HG03432 (cell line): ENCODE results near the gene PIP5K1A.

Source experiments
- ATAC-seq: cut with Tn5 transposase; IDR thresholded peaks from one replicate; pipeline ENCODE4 v1.9.1; 2021; ENCODE audit warnings: mild to moderate bottlenecking, moderate library complexity; ENCODE audit not compliant: unreplicated experiment

Gene PIP5K1A

DNA sequence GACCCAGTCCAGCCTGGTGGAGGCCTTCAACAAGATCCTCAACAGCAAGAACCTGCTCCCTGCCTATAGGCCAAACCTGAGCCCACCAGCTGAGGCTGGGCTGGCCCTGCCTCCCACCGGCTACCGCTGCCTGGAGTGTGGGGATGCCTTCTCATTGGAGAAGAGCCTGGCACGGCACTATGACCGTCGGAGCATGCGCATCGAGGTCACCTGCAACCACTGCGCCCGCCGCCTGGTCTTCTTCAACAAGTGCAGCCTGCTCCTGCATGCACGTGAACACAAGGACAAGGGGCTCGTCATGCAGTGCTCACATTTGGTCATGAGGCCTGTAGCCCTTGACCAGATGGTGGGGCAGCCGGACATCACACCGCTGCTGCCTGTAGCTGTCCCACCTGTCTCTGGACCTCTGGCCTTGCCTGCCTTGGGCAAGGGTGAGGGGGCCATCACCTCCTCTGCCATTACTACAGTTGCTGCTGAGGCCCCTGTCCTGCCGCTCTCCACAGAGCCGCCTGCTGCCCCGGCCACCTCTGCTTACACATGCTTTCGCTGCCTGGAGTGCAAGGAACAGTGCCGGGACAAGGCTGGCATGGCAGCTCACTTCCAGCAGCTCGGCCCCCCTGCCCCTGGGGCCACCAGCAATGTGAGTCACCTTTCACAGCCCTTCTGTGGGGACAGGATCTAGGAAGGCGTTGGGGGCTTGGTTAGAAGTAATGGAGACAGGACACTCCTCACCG is 89.6 kb downstream of the PIP5K1A start:
- no peak for ATAC-seq

DNA sequence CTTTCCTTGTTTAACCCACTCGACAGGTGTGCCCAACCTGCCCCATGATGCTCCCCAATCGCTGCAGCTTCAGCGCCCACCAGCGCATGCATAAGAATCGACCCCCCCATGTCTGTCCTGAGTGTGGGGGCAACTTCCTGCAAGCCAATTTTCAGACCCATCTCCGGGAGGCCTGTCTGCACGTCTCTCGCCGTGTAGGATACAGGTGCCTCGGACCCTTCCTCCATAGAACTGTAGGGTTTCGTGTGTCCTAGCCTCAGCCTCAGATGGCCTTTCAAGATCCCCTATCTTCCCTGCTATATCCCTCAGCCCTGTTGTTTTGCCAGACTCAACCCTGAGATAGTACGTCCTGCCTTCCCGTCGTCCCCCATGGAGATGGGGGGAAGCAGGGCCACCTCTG is 90.2 kb downstream of the PIP5K1A start:
- no peak for ATAC-seq

DNA sequence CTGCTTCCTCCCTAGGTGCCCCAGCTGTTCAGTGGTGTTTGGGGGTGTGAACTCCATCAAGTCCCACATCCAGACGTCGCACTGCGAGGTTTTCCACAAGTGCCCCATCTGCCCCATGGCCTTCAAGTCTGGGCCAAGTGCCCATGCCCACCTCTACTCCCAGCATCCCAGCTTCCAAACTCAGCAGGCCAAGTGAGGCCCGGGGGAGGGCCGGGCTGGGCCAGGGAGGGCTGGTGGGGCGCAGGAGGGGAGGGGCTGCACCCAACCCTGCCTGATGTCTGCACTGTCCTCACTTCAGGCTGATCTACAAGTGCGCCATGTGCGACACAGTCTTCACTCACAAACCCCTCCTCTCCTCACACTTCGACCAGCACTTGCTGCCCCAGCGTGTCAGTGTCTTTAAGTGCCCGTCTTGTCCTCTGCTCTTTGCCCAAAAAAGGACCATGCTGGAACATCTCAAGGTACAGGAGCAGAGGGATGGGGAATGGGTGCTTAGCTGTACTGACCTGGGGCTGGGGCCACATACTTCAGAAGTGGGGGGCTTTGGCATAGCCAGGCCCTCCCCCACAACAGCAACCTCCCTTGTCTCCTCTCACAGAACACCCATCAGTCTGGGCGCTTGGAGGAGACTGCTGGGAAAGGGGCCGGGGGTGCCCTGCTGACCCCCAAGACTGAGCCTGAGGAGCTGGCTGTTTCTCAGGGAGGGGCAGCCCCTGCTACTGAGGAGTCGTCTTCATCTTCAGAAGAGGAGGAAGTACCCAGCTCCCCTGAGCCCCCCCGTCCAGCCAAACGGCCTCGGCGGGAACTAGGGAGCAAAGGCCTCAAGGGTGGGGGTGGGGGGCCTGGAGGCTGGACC is 91.0 kb downstream of the PIP5K1A start:
- no peak for ATAC-seq

DNA sequence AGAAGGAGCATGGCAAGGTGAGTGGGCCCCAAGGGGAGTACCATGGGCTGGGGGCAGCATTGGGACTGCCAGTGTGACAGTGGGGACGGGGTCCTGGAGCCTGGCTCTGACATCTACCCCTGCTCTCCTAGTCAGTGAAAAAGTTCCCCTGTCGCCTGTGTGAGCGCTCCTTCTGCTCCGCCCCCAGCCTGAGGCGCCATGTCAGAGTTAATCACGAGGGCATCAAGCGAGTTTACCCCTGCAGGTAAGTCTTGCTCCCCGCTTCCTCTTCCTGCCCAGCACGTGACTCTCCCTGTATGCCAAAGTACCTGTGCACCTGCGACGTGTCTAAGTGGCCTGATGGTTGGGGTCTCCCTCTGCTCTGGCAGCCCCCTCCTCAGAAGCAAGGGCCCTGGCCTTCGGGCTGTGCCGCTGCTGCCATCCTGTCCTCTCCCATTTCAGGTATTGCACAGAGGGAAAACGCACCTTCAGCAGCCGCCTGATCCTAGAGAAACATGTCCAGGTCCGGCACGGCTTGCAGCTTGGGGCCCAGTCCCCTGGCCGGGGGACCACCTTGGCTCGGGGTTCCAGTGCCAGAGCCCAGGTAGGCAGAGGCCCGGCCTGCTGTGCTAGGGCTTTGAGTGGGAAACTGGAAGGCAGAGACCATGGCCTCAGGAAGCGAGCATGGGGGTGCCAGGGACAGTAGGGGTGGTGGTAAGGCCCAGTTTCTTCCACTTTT is 91.8 kb downstream of the PIP5K1A start:
- no peak for ATAC-seq

DNA sequence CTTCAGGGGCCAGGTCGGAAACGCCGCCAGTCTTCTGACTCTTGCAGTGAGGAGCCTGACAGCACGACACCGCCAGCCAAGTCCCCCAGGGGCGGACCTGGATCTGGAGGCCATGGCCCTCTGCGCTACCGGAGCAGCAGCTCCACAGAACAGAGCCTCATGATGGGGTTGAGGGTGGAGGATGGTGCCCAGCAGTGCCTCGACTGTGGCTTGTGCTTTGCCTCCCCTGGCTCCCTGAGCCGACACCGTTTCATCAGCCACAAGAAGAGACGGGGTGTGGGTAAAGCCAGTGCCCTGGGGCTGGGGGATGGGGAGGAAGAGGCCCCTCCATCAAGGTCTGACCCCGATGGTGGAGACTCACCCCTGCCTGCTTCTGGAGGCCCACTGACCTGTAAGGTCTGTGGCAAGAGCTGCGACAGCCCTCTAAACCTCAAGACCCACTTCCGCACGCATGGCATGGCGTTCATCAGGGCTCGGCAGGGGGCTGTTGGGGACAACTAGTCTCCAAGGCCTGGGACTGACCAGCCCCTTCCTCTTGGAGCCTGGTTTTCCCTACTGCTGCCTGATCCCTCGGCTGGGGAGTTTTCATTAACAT is 92.5 kb downstream of the PIP5K1A start:
- no peak for ATAC-seq

DNA sequence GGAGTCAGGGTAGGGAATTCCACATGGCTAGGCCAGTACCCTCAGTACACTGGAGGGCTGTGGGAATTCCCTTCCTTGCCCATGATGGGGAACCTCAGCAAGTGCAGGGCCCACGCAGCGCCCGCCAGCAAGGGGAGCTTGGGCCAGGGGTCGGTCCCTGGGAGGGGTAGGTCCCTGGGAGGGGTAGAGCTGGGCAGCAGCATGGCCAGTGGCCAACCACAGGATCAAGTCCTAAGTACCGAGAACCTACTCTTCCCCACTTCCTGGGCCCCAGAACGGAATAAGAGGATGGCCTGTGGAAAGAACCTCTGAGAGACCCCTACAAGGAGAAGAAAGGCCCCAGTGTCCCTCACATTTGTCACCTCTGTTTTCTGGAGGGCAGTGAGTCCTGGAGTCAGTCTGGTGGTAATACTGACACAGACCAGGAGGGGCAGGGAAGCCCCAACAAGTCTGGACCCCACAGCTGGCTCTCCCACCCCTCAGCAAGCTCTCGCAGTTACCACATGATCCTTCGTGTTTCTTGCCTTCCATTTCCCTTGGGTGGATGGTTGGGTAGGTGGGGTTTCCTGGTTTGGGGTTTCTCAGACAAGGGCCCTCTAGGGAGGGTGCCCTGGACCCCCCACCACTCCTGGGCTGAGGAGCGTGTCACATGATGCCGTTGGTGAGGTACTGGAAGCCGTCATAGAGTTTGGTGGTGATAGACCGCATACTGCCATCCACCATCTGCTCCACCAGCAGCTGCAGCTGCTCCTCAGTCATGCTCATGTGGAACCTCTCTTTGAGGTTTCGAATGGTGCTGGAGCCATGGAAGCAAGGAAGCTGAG is 94.1 kb downstream of the PIP5K1A start:
- no peak for ATAC-seq

DNA sequence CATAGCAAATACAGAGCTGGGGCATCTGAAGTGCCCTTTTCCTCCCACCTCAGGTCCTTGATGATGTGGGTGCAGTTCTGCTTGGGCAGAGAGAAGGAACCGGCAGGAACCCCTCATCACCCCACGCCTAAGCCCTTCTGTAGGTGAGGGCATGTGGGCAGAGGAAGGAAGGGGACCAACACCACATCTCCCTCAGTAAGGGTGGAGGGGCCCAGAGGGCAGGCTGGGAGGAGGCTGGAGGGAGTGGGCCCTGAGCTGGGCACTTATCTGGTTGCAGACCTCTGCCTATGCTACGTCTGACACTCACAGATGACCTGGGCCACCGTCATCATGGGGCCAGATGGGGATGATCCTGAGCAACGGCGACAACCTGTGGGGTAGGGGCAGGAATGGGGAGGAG is 94.7 kb downstream of the PIP5K1A start:
- ATAC-seq = no peak

DNA sequence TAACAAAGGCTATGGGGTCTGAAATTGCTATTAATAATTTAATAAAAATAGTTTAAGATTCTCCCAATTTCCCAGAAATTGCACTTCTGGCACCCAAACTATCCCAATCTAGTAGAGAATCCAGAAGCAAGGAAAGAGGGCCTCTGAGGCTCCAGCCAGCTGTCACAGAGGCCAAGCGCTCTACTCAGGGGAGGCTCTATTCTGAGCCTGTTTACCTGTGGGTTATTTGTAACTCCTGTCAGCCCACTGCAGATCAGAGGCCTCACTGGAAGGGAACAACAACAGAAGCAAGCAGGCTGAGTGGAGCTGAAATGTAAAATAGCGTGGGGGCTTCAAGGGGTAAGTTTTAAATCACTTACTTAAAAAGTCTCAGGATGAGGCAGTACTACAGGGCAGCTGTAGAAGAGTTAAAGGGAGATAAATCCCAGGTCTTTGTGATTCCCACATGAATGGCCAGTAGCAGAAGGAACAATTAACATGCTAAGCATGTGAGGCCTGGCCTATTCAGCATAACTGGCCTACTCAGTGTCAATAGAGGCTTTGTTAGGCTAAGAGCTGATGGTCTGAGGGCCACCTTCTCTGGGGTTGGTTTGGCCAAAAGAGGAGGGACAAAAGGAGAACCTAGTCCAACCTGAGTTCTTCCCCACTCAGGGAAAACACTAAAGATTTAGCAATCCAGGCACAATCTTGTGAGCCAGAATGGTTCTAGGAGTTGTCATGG is 96.5 kb downstream of the PIP5K1A start:
- no peak for ATAC-seq
